Prostate gland (tissue), 2 donors: ENCODE results near the gene MLIP. TPM values are rescaled to one million over a fixed set of nuclear protein-coding genes. Genes with fewer than 3 reads are reported as not detected.

Experiments used
- DNase-seq: peaks from one replicate; pipeline ENCODE4 v3.0.0-alpha.2; 2019; ENCODE audit warnings: low spot score
- H3K27ac ChIP-seq, 2 donors: fragments of 200-600 bp; sonication (generic); 2 replicates each; pipeline ENCODE4 v1.5.1; 2017 to 2019
- H3K27me3 ChIP-seq: fragments of 200-600 bp; sonication (generic); replicated peaks from 2 replicates; pipeline ENCODE4 v1.5.1; 2019; ENCODE audit not compliant: insufficient read depth
- H3K36me3 ChIP-seq, 2 donors: fragments of 200-600 bp; sonication (generic); 1 replicate in 1 of 2; 2 replicates in 1 of 2; pipeline versions ENCODE4 v1.5.1 to v1.8.1; 2017 to 2019
- H3K4me1 ChIP-seq: fragments of 200-600 bp; sonication (generic); replicated peaks from 2 replicates; pipeline ENCODE4 v1.5.1; 2019
- H3K4me3 ChIP-seq, 2 donors: fragments of 200-600 bp; sonication (generic); 2 replicates each; pipeline ENCODE4 v1.5.1; 2017 to 2019
- H3K9me3 ChIP-seq: fragments of 200-600 bp; sonication (generic); 2 replicates; pipeline ENCODE4 v1.5.1; 2017
- POLR2A ChIP-seq: fragments of 450-650 bp; IDR thresholded peaks from one replicate; pipeline ENCODE4 v1.6.1; 2016; ENCODE audit warnings: antibody characterized with exemption, mild to moderate bottlenecking
- POLR2AphosphoS5 ChIP-seq: sonication (generic); formaldehyde crosslinking; IDR thresholded peaks from one replicate; pipeline ENCODE4 v1.6.1; 2017; ENCODE audit warnings: antibody characterized with exemption
- WGBS: methylation state at CpG from one replicate; pipeline ENCODE4 v1.1.5; 2018; 5-methylcytosine and 5-hydroxymethylcytosine counted together
- intact Hi-C: fragments of 100-400 bp; cut with DNase I; formaldehyde crosslinking; loops from one replicate; pipeline ENCODE4 v1.14.2; 2022
- total RNA-seq, 2 donors: library from RNA; depleted of rRNA; stranded (reverse); fragments of >200 nt; gene quantifications; one replicate each; pipeline ENCODE4 v1.1.0, GENCODE V29; 2016
- TF ChIP-seq, protein P1 (sequence below), 4 experiments: fragments of 200-600 bp in 2 of 4; fragments of 450-650 bp in 2 of 4; sonication (generic) in 2 of 4; IDR thresholded peaks; 1 replicate in 3 of 4; 2 replicates in 1 of 4; pipeline ENCODE4 v1.5.1; 2016 to 2019; ENCODE audit warnings: antibody characterized with exemption in 4 of 4, mild to moderate bottlenecking in 2 of 4, moderate library complexity in 2 of 4

The MLIP gene
- total RNA-seq, 2 donors from 2014 or later: 0.55 to 1.9 TPM

GRCh38 chr6:54108271-54108670, 3.0 kb upstream of the MLIP start:
- no peaks in the 10 kb centered on the region for H3K9me3 ChIP-seq
- no peak overlapping the region for H3K27ac ChIP-seq
- H3K27me3 ChIP-seq: no peaks in the 10 kb centered on the region
- no peaks in the 10 kb centered on the region for H3K36me3 ChIP-seq
- H3K4me3 ChIP-seq: no peak overlapping the region
- intact Hi-C loops: no loop called here
- TF ChIP-seq POLR2A (no peak), POLR2AphosphoS5 (no peak)
- TF ChIP-seq, protein P1, sequence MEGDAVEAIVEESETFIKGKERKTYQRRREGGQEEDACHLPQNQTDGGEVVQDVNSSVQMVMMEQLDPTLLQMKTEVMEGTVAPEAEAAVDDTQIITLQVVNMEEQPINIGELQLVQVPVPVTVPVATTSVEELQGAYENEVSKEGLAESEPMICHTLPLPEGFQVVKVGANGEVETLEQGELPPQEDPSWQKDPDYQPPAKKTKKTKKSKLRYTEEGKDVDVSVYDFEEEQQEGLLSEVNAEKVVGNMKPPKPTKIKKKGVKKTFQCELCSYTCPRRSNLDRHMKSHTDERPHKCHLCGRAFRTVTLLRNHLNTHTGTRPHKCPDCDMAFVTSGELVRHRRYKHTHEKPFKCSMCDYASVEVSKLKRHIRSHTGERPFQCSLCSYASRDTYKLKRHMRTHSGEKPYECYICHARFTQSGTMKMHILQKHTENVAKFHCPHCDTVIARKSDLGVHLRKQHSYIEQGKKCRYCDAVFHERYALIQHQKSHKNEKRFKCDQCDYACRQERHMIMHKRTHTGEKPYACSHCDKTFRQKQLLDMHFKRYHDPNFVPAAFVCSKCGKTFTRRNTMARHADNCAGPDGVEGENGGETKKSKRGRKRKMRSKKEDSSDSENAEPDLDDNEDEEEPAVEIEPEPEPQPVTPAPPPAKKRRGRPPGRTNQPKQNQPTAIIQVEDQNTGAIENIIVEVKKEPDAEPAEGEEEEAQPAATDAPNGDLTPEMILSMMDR (IDR thresholded peaks at IDR 0.05): no peak
- DNase-seq: no peak
- H3K4me1 ChIP-seq: no peaks in the 10 kb centered on the region

DNA sequence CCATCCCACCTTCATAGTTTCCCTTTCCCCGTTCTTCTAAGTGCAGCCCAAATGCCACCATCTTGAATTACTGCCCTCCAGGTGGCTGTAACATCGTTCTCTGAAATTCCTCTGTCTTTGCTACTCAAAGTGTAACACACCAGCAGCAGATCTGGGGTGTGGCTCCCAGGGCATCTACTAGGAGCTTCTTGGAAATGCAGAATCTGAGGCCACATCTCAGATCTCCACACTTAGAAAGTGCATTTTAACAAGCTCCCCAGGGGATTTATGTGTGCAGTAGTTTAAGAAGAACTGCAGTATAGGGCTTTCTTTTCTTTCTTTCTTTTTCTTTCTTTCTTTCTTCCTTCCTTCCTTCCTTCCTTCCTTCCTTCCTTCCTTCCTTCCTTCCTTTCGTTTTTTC, 1.7 kb upstream of the MLIP start:
- WGBS: 94% methylated on average over 3 of the region's 3 CpGs
- no peaks in the 10 kb centered on the region for H3K9me3 ChIP-seq
- no peak for TF ChIP-seq POLR2AphosphoS5
- TF ChIP-seq, protein P1 (IDR thresholded peaks at IDR 0.05): no peak
- TF ChIP-seq POLR2A: no peak
- no peaks in the 10 kb centered on the region for H3K27me3 ChIP-seq
- H3K27ac ChIP-seq: no peak overlapping the region
- H3K4me3 ChIP-seq: no peak overlapping the region
- H3K36me3 ChIP-seq: no peaks in the 10 kb centered on the region
- intact Hi-C loops: no loop called here
- DNase-seq: no peak
- H3K4me1 ChIP-seq: no peaks in the 10 kb centered on the region

DNA sequence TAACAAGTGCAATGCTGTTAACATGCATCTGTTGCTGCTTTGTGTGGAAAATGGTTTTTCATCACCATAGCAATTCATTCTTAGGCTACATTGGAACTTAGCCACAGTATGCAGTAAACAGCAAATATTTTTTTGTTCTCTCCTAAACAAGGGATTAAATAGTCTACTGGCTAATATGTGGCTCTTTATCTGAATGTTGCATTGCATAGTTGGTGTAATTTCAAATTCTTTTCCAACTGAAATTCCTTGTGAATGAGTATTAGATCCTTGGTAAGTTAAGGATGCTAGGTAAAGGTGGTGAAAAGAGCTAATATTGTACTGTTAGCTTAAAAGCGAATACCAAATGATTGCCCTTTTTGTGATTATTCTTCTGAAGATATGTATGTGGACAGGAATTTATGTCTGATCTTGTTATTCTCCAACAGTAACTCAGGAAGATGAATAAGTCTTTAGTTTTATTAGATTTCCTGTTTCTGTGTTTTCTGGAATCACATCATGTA, 958 bp downstream of the MLIP start:
- WGBS: 50% methylated on average over 1 of the region's 1 CpG
- Histone ChIP-seq H3K4me1 (no peaks in the 10 kb centered on the region), H3K36me3 (no peaks in the 10 kb centered on the region), H3K27ac (no peak overlapping the region), H3K9me3 (no peaks in the 10 kb centered on the region), H3K4me3 (no peak overlapping the region), H3K27me3 (no peaks in the 10 kb centered on the region)
- intact Hi-C loops: no loop called here
- TF ChIP-seq, protein P1 (IDR thresholded peaks at IDR 0.05): no peak
- no peak for TF ChIP-seq POLR2AphosphoS5
- TF ChIP-seq POLR2A: no peak
- no peak for DNase-seq

DNA sequence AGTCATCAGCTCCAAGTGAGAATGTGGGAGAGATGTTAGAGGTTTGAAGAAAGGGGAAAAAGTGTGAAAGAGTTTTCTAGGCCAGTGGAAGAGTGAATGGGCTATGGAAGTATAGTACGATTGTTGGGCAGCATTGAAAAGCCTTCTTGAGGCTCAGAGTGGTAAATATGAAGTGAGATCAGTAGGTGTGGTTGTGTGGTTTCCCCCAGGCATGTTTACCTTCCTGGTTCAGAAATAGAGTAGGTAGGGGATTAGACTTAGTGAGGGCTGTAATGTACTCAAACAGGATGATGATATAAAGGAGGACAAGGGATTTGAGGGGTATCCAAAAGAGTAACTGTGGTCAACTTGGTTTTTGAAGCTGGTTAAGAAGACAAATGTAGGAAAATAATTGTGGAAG, 3.7 kb downstream of the MLIP start:
- DNase-seq: no peak
- 93% methylated on average over 1 of the region's 1 CpG for WGBS

DNA sequence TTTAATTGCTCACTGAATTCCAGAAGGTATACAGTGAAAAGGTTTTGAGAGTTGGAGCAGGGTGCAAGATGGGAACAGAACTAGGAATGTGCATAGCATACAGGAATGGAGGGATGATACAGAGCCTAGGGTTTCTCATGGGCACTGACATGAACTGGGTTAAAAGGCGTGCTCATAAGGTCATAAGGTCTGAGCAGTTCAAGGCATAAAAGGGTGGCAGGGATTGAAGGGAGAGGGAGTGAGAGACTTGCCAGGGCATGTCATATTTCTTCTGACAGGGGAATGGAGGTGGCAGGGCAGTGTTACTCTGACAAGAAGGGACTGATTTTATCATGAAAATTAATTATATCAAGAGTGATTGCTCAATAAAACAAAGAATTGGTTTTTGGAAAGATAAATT, 4.7 kb downstream of the MLIP start:
- H3K4me1 ChIP-seq: no peaks in the 10 kb centered on the region
- WGBS: 96% methylated on average over 1 of the region's 1 CpG
- intact Hi-C loops: no loop called here
- H3K9me3 ChIP-seq: no peaks in the 10 kb centered on the region
- no peaks in the 10 kb centered on the region for H3K36me3 ChIP-seq
- H3K27me3 ChIP-seq: no peaks in the 10 kb centered on the region
- no peak overlapping the region for H3K4me3 ChIP-seq
- DNase-seq: no peak
- H3K27ac ChIP-seq: no peak overlapping the region
- TF ChIP-seq, protein P1 (IDR thresholded peaks at IDR 0.05): no peak
- no peak for TF ChIP-seq POLR2A
- no peak for TF ChIP-seq POLR2AphosphoS5

More for the DNA sequence above, 3.7 kb downstream of the MLIP start:
- Histone ChIP-seq H3K27me3 (no peaks in the 10 kb centered on the region), H3K9me3 (no peaks in the 10 kb centered on the region), H3K27ac (no peak overlapping the region), H3K36me3 (no peaks in the 10 kb centered on the region), H3K4me3 (no peak overlapping the region), H3K4me1 (no peaks in the 10 kb centered on the region)
- TF ChIP-seq, protein P1 (IDR thresholded peaks at IDR 0.05): no peak
- no peak for TF ChIP-seq POLR2A
- TF ChIP-seq POLR2AphosphoS5: no peak
- intact Hi-C loops: no loop called here
